HG03066 (cell line): ENCODE data around the gene WDR86.

Experiments
- ATAC-seq: cut with Tn5 transposase; IDR thresholded peaks from one replicate; pipeline ENCODE4 v1.9.1; 2021; ENCODE audit warnings: low read depth; ENCODE audit not compliant: unreplicated experiment

Gene WDR86

DNA sequence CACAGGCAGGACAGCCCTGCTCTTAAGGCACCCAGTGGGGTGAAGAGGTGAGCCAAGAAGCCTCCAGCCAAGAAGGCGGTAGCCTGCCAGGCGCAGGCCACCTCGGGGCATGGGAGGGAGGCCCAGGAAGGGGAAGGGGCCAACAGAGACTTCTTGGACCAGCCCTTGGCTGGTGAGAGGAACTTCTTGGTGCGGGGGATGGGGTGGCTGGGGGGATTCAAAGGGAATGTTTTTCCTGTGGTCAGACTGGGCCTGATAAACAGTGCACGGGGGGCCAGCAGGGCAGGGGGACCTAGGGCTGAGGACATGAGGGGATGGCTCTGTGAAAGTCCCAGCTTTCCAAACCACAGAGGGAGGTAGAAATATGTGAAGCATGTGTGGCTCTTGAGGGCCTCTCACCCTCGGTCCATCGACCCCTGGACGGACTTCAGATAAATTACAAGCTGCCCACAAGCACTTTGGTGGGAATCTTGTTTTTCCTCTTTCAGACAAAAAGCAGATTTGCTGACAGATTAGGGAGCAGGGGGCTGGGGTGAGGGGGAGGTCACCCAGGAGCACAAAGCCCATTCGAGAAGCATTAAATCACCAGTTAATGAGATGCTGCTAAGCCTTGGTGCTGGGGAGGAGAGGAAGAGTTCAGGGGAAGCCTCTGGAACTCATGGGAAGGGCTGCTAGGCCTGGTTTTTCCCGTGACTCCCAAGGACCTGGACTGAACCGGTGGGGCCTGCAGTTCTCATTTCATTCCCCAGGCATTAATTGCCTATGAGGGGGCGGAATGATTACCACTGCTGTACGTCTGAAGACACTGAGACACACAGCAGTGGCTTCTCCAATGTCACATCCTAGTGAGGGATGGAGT is 18.8 kb upstream of the WDR86 start:
- no peak for ATAC-seq

DNA sequence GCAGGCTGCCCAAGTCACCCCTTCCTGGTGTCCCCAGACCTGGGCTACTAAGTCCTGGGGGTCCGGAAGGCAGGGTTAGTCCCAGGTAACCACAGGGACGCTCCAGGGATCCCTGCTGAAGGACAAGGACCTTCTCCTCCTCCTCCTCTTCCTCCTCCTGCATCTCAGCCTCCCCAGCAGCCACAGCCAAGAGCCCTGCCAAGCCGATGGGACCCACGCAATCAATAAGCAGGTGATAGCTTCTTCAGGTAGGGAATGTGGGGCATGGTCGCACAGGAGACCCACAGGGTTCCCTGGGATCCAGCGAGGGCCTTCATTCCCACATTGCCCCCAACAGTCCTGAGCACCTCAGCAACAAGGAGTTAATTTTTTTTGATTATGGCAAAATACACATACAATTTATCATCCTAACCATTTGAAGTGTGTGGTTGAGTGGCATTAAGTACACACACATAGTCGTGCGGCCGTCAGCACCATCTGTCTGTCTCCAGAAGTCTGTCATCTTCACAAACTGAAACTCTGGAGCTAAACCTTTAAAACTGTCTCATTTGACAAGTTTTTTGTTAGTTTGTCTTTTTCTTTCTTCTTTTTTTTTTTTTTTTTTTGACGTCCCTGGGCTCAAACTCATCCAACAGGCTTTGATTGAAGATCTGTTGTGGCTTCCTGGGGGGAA is 18.0 kb upstream of the WDR86 start:
- no peak for ATAC-seq

GRCh38 chr7:151426904-151427704 is 17.3 kb upstream of the WDR86 start:
- ATAC-seq: no peak

- no peak for ATAC-seq
Measured at GRCh38 chr7:151426441-151426903, 16.6 kb upstream of the WDR86 start.

DNA sequence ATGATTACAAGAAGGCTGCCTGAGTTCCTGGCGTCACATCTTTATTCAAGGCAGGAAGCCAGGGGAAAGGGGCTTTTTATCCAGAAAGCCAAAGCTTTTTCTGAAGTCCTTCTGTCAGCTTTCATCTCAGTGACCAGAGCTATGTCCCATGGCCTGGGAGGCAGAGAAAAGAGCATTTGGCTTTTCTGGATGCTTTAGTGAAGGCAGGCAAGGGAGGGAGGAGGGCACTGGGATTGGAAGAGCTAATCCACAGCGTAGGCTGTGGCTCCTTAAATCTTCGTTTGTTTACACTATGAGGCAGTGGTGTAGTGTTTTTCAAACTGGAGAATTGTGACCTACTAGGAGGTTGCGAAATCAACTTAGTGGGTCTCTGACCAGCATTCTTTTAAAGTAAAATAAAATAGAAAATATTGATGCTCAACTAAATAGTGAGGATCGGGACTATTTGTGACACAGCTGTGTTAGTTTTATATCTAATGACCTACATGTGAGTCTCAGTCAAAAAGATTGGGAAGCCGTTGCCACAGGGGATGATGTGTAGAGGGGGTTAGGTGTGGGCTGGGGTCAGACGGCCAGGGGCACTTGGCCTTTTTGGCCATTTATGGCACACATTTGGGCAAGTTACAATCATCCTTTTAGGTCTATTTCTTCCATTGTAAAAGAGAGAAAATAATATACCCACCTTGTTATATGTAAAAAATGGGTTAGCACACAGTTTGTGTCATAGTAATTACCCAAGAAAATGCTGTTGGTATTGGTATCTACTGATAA is 16.0 kb upstream of the WDR86 start:
- no peak for ATAC-seq

DNA sequence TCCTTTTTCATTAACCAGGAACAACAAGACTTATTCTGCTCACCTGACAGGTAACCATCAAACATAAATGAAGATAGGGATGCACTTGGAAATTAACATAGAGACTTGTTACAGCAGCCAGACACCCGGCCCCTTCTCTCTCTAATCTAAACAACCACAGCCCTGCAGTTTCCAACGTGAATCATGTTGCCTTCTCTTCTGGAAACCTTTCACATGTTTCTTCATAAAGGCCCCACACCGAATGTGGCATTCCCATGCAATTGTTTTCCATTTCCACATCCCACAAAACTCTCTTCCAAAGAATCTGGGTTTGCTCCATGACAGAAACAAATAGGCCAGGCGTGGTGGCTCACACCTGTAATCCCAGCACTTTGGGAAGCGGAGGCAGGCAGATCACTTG is 15.0 kb upstream of the WDR86 start:
- no peak for ATAC-seq

DNA sequence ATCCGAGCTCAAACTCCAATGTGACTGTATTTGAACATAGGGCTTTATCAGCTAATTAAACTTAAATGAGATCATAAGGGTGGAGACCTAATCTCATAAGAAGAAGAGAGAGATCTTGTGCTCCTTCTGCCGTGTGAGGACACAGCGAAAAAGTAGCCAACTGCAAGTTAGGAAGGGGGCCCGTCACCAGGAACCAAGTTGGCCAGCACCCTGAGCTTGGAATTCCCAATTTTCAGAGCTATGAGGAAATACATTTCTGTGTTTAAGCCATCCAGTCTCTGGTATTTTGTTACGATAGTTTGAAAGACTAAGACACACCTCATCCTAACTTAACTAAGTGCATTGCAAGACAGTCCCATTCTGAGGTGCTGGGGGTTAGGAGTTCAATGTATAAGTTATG is 14.1 kb upstream of the WDR86 start:
- no peak for ATAC-seq

DNA sequence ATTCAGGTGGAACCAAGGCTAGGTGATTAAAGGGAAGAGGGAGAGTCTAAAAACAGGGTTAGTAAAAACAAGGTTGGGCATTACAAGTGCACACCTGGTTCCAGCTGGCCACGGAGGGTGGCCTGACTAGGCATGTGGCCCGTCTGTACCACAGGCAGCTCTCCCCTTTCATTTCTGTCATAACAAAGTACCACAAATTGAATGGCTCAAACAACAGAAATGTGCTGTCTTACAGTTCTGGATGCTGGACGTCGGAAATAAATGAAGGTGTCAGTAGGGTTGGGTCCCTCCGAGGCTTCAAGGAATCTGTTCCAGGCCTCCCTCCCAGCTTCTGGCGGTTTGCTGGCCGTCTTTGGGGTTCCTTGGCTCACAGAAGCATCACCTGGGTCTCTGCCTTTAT is 13.4 kb upstream of the WDR86 start:
- ATAC-seq: no peak

GRCh38 chr7:151422212-151422611 is 12.4 kb upstream of the WDR86 start:
- no peak for ATAC-seq

- ATAC-seq: no peak
Measured at GRCh38 chr7:151420144-151420543, 10.3 kb upstream of the WDR86 start.

DNA sequence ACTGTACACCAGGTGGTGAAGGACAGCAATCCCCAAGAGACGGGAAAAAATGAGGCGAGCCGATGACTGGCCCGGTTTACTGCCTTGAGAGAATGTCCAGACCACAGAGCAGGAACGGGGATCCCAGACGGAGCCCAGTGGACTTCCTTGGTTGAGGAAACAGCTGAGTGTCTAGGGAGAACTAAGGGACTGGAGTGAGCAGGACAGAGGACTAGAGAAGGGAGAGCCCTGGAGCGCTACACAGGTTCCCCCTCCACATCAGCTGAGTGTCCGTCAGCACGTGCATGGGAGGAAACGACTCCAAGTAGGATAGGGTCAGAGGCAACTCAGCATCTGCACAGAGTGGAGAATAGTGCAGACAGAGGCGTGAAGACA is 7.1 kb upstream of the WDR86 start:
- ATAC-seq: no peak

- ATAC-seq: no peak
Measured at GRCh38 chr7:151416112-151416940, 6.5 kb upstream of the WDR86 start.

- no peak for ATAC-seq
Measured at GRCh38 chr7:151415375-151416105, 5.7 kb upstream of the WDR86 start.

DNA sequence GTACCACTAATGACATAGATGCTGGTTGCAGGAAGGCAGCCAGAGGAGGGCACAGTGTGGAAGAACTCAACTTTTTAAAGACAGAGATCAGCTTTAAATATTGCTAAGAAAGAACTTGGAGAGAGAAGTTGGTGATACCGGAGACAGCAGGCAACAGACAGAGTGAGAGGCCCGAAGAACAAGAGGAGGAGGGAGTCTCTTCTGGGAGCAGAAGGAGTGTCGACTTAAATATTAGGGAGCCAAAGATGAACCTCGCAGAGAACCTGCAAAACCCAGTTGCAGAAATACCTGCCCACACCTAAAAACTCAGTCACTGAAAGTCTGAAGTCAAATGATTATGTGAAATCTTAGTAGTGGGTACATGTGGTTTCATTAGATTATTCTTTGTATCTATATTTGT is 3.4 kb upstream of the WDR86 start:
- ATAC-seq: no peak

- no peak for ATAC-seq
Measured at GRCh38 chr7:151412318-151412717, 2.5 kb upstream of the WDR86 start.

- no peak for ATAC-seq
Measured at GRCh38 chr7:151411551-151411950, 1.7 kb upstream of the WDR86 start.

- ATAC-seq: no peak
Measured at GRCh38 chr7:151410405-151411390, 860 bp upstream of the WDR86 start.
